DOHH2 (cell line): Measurements from ENCODE around the gene RCE1.

Experiments
- H3F3A ChIP-seq: fragments of 200-600 bp; sonication (generic), shearing (Covaris generic); 2 replicates; pipeline ENCODE4 v1.6.0; 2016; ENCODE audit warnings: antibody characterized with exemption, mild to moderate bottlenecking; ENCODE audit not compliant: control insufficient read depth, insufficient read depth
- H3K27ac ChIP-seq: fragments of 200-600 bp; sonication (generic); 2 replicates; pipeline ENCODE4 v1.5.1; 2014; ENCODE audit warnings: low read depth, mild to moderate bottlenecking, low read length, moderate library complexity
- H3K27me3 ChIP-seq: fragments of 200-600 bp; sonication (generic); 2 replicates; pipeline ENCODE4 v1.6.1; 2014; ENCODE audit warnings: mild to moderate bottlenecking, low read length, mixed read lengths; ENCODE audit not compliant: control insufficient read depth
- H3K36me3 ChIP-seq: fragments of 200-600 bp; sonication (generic); 2 replicates; pipeline ENCODE4 v1.6.1; 2014; ENCODE audit warnings: mild to moderate bottlenecking, low read length, moderate library complexity, mixed read lengths; ENCODE audit not compliant: control insufficient read depth
- H3K4me1 ChIP-seq: fragments of 200-600 bp; sonication (generic); 2 replicates; pipeline ENCODE4 v1.6.1; 2014; ENCODE audit warnings: mild to moderate bottlenecking, low read length, mixed read lengths; ENCODE audit not compliant: control insufficient read depth
- H3K4me2 ChIP-seq: fragments of 200-600 bp; sonication (generic); 2 replicates; pipeline ENCODE4 v1.6.0; 2014; ENCODE audit warnings: mild to moderate bottlenecking, low read length, moderate library complexity
- H3K4me3 ChIP-seq: fragments of 200-600 bp; sonication (generic); 2 replicates; pipeline ENCODE4 v1.5.1; 2014; ENCODE audit warnings: mild to moderate bottlenecking, low read length, mixed read lengths
- H3K79me2 ChIP-seq: fragments of 200-600 bp; sonication (generic); 2 replicates; pipeline ENCODE4 v1.6.1; 2014; ENCODE audit warnings: mild to moderate bottlenecking, low read length, mixed read lengths; ENCODE audit not compliant: control insufficient read depth
- H3K9me2 ChIP-seq: fragments of 200-600 bp; sonication (generic); replicated peaks from 2 replicates; pipeline ENCODE4 v1.6.1; 2014; ENCODE audit warnings: mild to moderate bottlenecking, low read length, mixed read lengths; ENCODE audit not compliant: control insufficient read depth
- H3K9me3 ChIP-seq: fragments of 200-600 bp; sonication (generic); 2 replicates; pipeline ENCODE4 v1.6.1; 2014; ENCODE audit warnings: antibody characterized with exemption, low read length, mixed read lengths; ENCODE audit not compliant: control insufficient read depth, insufficient read depth
- H4K20me1 ChIP-seq: fragments of 200-600 bp; sonication (generic); 2 replicates; pipeline ENCODE4 v1.6.0; 2014; ENCODE audit warnings: low read depth, mild to moderate bottlenecking, antibody characterized with exemption, low read length, moderate library complexity; ENCODE audit not compliant: control insufficient read depth, insufficient read depth
- EZH2phosphoT487 ChIP-seq: fragments of 200-600 bp; sonication (generic); IDR thresholded peaks from 2 replicates; pipeline ENCODE4 v1.6.1; 2017; ENCODE audit warnings: borderline replicate concordance, mild to moderate bottlenecking, antibody characterized with exemption, low read length, moderate library complexity, mixed read lengths
- TF ChIP-seq, protein P1 (sequence below): fragments of 200-600 bp; sonication (generic); IDR thresholded peaks from one replicate; pipeline ENCODE4 v1.5.1; 2014; ENCODE audit warnings: antibody characterized with exemption, mild to moderate bottlenecking, low read depth, low read length; ENCODE audit not compliant: poor library complexity, severe bottlenecking

Gene RCE1

DNA sequence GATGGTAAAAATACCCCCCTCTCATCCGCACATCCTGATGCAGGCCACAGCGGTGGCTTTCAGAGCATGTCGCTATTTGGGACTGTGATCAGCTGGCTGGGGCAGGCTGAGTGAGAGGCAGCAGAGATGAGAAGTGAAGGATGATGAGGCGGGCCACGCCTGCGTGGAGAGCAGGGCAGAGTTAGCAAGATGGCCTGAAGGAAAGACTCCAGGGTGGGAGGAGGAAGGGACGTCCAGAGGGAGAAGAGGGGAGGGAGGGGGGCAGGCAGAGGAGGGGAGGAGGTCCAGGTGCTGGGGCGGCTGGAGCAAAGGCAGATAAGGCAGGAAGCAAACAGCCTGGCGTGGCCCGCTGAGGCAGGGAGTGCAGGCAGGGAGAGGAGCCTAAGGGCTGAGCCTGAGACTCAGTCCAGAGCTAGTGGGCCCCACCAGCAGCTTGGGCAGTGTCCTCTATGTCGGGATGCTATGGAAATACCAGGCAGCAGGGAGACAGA, 42.8 kb downstream of the RCE1 start:
- Histone ChIP-seq H3F3A (no peaks in the 10 kb centered on the region), H3K36me3 (no peaks in the 10 kb centered on the region), H4K20me1 (no peaks in the 10 kb centered on the region), H3K4me2 (no peak overlapping the region), H3K27me3 (peaks cover 10% of the 10 kb centered on the region; the same call in 1 of the 2 replicates), H3K4me1 (peaks cover 7% of the 10 kb centered on the region), H3K9me2 (no peaks in the 10 kb centered on the region), H3K79me2 (no peaks in the 10 kb centered on the region), H3K4me3 (no peak overlapping the region), H3K27ac (no peak overlapping the region), H3K9me3 (no peaks in the 10 kb centered on the region)
- TF ChIP-seq EZH2phosphoT487: no peak
- TF ChIP-seq, protein P1, sequence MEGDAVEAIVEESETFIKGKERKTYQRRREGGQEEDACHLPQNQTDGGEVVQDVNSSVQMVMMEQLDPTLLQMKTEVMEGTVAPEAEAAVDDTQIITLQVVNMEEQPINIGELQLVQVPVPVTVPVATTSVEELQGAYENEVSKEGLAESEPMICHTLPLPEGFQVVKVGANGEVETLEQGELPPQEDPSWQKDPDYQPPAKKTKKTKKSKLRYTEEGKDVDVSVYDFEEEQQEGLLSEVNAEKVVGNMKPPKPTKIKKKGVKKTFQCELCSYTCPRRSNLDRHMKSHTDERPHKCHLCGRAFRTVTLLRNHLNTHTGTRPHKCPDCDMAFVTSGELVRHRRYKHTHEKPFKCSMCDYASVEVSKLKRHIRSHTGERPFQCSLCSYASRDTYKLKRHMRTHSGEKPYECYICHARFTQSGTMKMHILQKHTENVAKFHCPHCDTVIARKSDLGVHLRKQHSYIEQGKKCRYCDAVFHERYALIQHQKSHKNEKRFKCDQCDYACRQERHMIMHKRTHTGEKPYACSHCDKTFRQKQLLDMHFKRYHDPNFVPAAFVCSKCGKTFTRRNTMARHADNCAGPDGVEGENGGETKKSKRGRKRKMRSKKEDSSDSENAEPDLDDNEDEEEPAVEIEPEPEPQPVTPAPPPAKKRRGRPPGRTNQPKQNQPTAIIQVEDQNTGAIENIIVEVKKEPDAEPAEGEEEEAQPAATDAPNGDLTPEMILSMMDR: no peak

GRCh38 chr11:66886671-66887221, 43.5 kb downstream of the RCE1 start:
- peaks cover 7% of the 10 kb centered on the region for H3K4me1 ChIP-seq
- no peak overlapping the region for H3K4me2 ChIP-seq
- H3K9me3 ChIP-seq: no peaks in the 10 kb centered on the region
- no peaks in the 10 kb centered on the region for H3K9me2 ChIP-seq
- no peaks in the 10 kb centered on the region for H3K79me2 ChIP-seq
- TF ChIP-seq EZH2phosphoT487: no peak
- TF ChIP-seq, protein P1: no peak
- H4K20me1 ChIP-seq: no peaks in the 10 kb centered on the region
- H3F3A ChIP-seq: no peaks in the 10 kb centered on the region
- no peak overlapping the region for H3K4me3 ChIP-seq
- H3K36me3 ChIP-seq: no peaks in the 10 kb centered on the region
- no peak overlapping the region for H3K27ac ChIP-seq
- peaks cover 6% of the 10 kb centered on the region for H3K27me3 ChIP-seq

DNA sequence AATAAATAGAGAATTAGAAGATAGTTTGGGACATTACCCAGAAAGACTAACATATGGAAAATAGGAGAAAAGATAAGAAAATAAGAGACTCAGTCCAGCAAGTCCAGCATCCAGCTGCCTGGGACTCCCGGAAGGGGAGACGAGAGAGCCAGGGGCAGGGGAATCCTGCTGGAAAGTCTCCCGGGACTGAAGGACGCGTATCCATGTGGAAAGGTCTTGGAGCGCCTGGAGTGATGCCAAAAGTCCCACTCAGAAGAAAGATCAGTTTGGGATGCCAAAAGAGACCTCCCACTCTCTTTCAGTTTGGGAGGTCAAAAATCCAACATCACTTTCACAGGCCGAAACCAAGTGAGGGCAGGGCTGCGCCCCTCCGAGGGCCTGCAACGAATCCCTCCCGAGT, 44.3 kb downstream of the RCE1 start:
- no peak overlapping the region for H3K4me2 ChIP-seq
- no peak overlapping the region for H3K27ac ChIP-seq
- H3F3A ChIP-seq: no peaks in the 10 kb centered on the region
- no peaks in the 10 kb centered on the region for H3K79me2 ChIP-seq
- H4K20me1 ChIP-seq: no peaks in the 10 kb centered on the region
- H3K36me3 ChIP-seq: no peaks in the 10 kb centered on the region
- no peaks in the 10 kb centered on the region for H3K9me3 ChIP-seq
- no peak for TF ChIP-seq EZH2phosphoT487
- TF ChIP-seq, protein P1: no peak
- peaks cover 7% of the 10 kb centered on the region for H3K4me1 ChIP-seq
- H3K27me3 ChIP-seq: peaks cover 6% of the 10 kb centered on the region
- no peaks in the 10 kb centered on the region for H3K9me2 ChIP-seq
- no peak overlapping the region for H3K4me3 ChIP-seq
